ENCODE results near the gene IL1R2. TPM values are rescaled to one million over a fixed set of nuclear protein-coding genes. Genes with fewer than 3 reads are reported as not detected.

Gene IL1R2
- total and polyA plus RNA-seq, 2 of the 13 experiments (the other 11 are each of a cell fraction or from before 2014, with no cell fraction given) = 3.6 to 7.3 TPM

- TF ChIP-seq ZNF644 (CRISPR knock-in tag; IDR thresholded peaks at IDR 0.05; ENCODE audit: low read depth) = peak; percentile 16; the same call in 1 of the 2 replicates
- peak; percentile 53 for TF ChIP-seq MED8 (CRISPR knock-in tag; IDR thresholded peaks at IDR 0.05; ENCODE audit: insufficient replicate concordance)
- TF ChIP-seq JUNB (CRISPR knock-in tag; IDR thresholded peaks at IDR 0.05; ENCODE audit: borderline replicate concordance) = no peak
- TF ChIP-seq, protein P1, sequence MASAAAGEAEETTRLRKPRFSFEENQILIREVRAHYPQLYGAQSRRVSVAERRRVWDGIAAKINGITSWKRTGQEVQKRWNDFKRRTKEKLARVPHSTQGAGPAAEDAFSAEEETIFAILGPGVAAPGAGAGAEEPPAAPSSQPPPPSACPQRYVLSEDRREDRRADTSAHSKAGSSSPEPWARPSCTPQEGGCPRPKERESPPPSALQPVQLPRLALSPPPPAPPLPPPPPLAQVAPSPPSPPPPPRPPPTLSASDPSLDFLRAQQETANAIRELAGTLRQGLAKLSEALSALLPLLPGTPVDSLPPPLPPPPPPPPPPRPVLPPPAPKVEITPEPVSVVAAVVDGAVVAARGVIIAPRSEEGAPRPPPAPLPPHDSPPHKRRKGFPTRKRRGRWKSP (CRISPR knock-in tag; IDR thresholded peaks at IDR 0.05) = no peak; the same call in 1 of the 2 replicates
- TF ChIP-seq ZNF124 (CRISPR knock-in tag; IDR thresholded peaks at IDR 0.05) = no peak
- TF ChIP-seq ZKSCAN5 (CRISPR knock-in tag; IDR thresholded peaks at IDR 0.05) = no peak; the same call in 1 of the 2 replicates
- no peak for TF ChIP-seq GTF2F1 (IDR thresholded peaks at IDR 0.05; ENCODE audit: low read length)
- TF ChIP-seq CCDC6 (CRISPR knock-in tag; IDR thresholded peaks at IDR 0.05) = peak; percentile 28; the same call in 1 of the 2 replicates
- TF ChIP-seq ZNF329 (CRISPR knock-in tag; IDR thresholded peaks at IDR 0.05; ENCODE audit: low read depth) = no peak; the same call in 1 of the 2 replicates
- TF ChIP-seq FOXA1 (IDR thresholded peaks at IDR 0.05) = no peak
- no peak for TF ChIP-seq FOXA1 (CRISPR knock-in tag; IDR thresholded peaks at IDR 0.05)
- 0 out of 2 replicates have a peak, but pooled peaks have one; percentile 16 for TF ChIP-seq GABPB1 (CRISPR knock-in tag; IDR thresholded peaks at IDR 0.05)
- no peak for TF ChIP-seq THRA (CRISPR knock-in tag; IDR thresholded peaks at IDR 0.05; ENCODE audit: borderline replicate concordance)
- TF ChIP-seq, protein P2, sequence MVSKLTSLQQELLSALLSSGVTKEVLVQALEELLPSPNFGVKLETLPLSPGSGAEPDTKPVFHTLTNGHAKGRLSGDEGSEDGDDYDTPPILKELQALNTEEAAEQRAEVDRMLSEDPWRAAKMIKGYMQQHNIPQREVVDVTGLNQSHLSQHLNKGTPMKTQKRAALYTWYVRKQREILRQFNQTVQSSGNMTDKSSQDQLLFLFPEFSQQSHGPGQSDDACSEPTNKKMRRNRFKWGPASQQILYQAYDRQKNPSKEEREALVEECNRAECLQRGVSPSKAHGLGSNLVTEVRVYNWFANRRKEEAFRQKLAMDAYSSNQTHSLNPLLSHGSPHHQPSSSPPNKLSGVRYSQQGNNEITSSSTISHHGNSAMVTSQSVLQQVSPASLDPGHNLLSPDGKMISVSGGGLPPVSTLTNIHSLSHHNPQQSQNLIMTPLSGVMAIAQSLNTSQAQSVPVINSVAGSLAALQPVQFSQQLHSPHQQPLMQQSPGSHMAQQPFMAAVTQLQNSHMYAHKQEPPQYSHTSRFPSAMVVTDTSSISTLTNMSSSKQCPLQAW (CRISPR knock-in tag; IDR thresholded peaks at IDR 0.05) = no peak
- TF ChIP-seq ZNF160 (CRISPR knock-in tag; IDR thresholded peaks at IDR 0.05) = 0 out of 2 replicates have a peak, but pooled peaks have one; percentile 17
- TF ChIP-seq LCORL (IDR thresholded peaks at IDR 0.05) = no peak
- no peak for TF ChIP-seq LCORL (CRISPR knock-in tag; IDR thresholded peaks at IDR 0.05)
- no peak for TF ChIP-seq SP5 (CRISPR knock-in tag; IDR thresholded peaks at IDR 0.05; ENCODE audit: borderline replicate concordance, low read depth)
- TF ChIP-seq MLXIP (CRISPR knock-in tag; IDR thresholded peaks at IDR 0.05; ENCODE audit: borderline replicate concordance) = no peak
- TF ChIP-seq ZNF552 (CRISPR knock-in tag; IDR thresholded peaks at IDR 0.05; ENCODE audit: borderline replicate concordance) = 0 out of 2 replicates have a peak, but pooled peaks have one; percentile 53
- no peak for TF ChIP-seq ATF7-NPFF (CRISPR knock-in tag; IDR thresholded peaks at IDR 0.05; ENCODE audit: low read depth)
- no peak for TF ChIP-seq ZMAT3 (CRISPR knock-in tag; conservative IDR thresholded peaks at IDR 0.05)
- TF ChIP-seq JARID2 (CRISPR knock-in tag; IDR thresholded peaks at IDR 0.05; ENCODE audit: insufficient replicate concordance) = no peak
- TF ChIP-seq ZNF121 (CRISPR knock-in tag; IDR thresholded peaks at IDR 0.05) = no peak
- no peak for TF ChIP-seq HMGA1 (CRISPR knock-in tag; conservative IDR thresholded peaks at IDR 0.05)
Measured at GRCh38 chr2:102033031-102033749, 41.4 kb downstream of the IL1R2 start (continued).
